ENCODE results near the gene PPP1R1B.

The PPP1R1B gene

GRCh38 chr17:39634384-39634871 lies 7.7 kb downstream of the PPP1R1B start:
- FAIRE-seq, result peak; percentile 84

- FAIRE-seq, result no peak
Observed at GRCh38 chr17:39635614-39636176, 8.9 kb downstream of the PPP1R1B start.

- no peak for FAIRE-seq
Observed at GRCh38 chr17:39636587-39636926, 9.8 kb downstream of the PPP1R1B start.

GRCh38 chr17:39636927-39637736 lies 10.4 kb downstream of the PPP1R1B start, which contains the start of gene STARD3:
Gene STARD3, plus strand, starts transcription at chr17:39637144. Its CDS starts 16,388 bp downstream, at chr17:39653532.
- peak; percentile 65 for FAIRE-seq

GRCh38 chr17:39638317-39638716 lies 11.6 kb downstream of the PPP1R1B start:
- no peak for FAIRE-seq

- FAIRE-seq, result no peak
Observed at GRCh38 chr17:39639043-39639442, 12.3 kb downstream of the PPP1R1B start.

- FAIRE-seq, result no peak
Observed at GRCh38 chr17:39639566-39640458, 13.1 kb downstream of the PPP1R1B start.

- FAIRE-seq, result no peak
Observed at GRCh38 chr17:39640591-39641031, 13.9 kb downstream of the PPP1R1B start.

- no peak for FAIRE-seq
Observed at GRCh38 chr17:39641097-39641496, 14.3 kb downstream of the PPP1R1B start.

GRCh38 chr17:39641883-39642282 lies 15.1 kb downstream of the PPP1R1B start:
- FAIRE-seq, result no peak

GRCh38 chr17:39642291-39643074 lies 15.7 kb downstream of the PPP1R1B start:
- no peak for FAIRE-seq

GRCh38 chr17:39643271-39643670 lies 16.5 kb downstream of the PPP1R1B start:
- no peak for FAIRE-seq

GRCh38 chr17:39647256-39647655 lies 20.5 kb downstream of the PPP1R1B start:
- no peak for FAIRE-seq

- no peak for FAIRE-seq
Observed at GRCh38 chr17:39648616-39649366, 22.0 kb downstream of the PPP1R1B start.

GRCh38 chr17:39650121-39650579 lies 23.4 kb downstream of the PPP1R1B start:
- no peak for FAIRE-seq

- FAIRE-seq, result no peak
Observed at GRCh38 chr17:39651923-39652586, 25.3 kb downstream of the PPP1R1B start.

GRCh38 chr17:39652587-39653315 lies 26.0 kb downstream of the PPP1R1B start:
- FAIRE-seq, result peak; percentile 39

- FAIRE-seq, result no peak
Observed at GRCh38 chr17:39653316-39653661, 26.5 kb downstream of the PPP1R1B start.

- FAIRE-seq, result no peak
Observed at GRCh38 chr17:39653662-39654331, 27.0 kb downstream of the PPP1R1B start.

GRCh38 chr17:39655105-39655504 lies 28.4 kb downstream of the PPP1R1B start:
- FAIRE-seq, result no peak
